ENCODE data around the gene APLP1. TPM values are rescaled to one million over a fixed set of nuclear protein-coding genes. Genes with fewer than 3 reads are reported as not detected.

APLP1 gene
- polyA plus RNA-seq, 1 donor from 2014 or later: 407 TPM

DNA sequence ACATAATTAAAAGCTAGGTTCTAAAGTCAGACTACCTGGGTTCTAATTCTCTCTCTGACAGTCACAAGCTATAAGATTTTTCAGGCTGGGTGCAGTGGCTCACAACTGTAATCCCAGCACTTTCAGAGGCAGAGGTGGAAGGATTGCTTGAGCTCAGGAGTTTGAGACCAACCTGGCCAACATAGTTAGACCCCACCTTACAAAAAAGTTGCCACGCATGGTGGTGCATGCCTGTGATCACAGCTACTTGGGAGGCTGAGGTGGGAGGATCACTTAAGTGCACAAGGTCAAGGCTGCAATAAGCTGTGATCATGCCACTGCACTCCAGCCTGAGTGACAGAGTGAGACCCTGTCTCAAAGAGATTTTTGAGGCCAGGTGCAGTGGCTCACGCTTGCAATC is 26.0 kb downstream of the APLP1 start:
- H3K9me2 ChIP-seq (ENCODE audit: insufficient read depth, low read length): no peaks in the 10 kb centered on the region
- H3F3A ChIP-seq (ENCODE audit: insufficient read depth, low read length, poor library complexity, severe bottlenecking): no peaks in the 10 kb centered on the region
- no peaks in the 10 kb centered on the region for H3K9me3 ChIP-seq (ENCODE audit: low read length)
- H3K4me3 ChIP-seq (ENCODE audit: low read length): no peak overlapping the region
- H3K36me3 ChIP-seq (ENCODE audit: insufficient read depth, low read length): no peaks in the 10 kb centered on the region
- H3K27me3 ChIP-seq (ENCODE audit: insufficient read depth, low read depth, low read length): no peaks in the 10 kb centered on the region
- H3K4me2 ChIP-seq (ENCODE audit: low read length): no peak overlapping the region
- H3K27ac ChIP-seq (ENCODE audit: low read length): no peak overlapping the region
- no peaks in the 10 kb centered on the region for H4K20me1 ChIP-seq (ENCODE audit: insufficient read depth)
- no peak overlapping the region for H3K9ac ChIP-seq (ENCODE audit: low read length)
- H2AFZ ChIP-seq (ENCODE audit: low read depth, low read length): no peak overlapping the region
- peaks cover 3% of the 10 kb centered on the region for H3K79me2 ChIP-seq (replicated peaks; ENCODE audit: insufficient read depth, low read length)
- no peak for TF ChIP-seq POLR2AphosphoS5 (IDR thresholded peaks at IDR 0.05)
- no peak for TF ChIP-seq EP300 (conservative IDR thresholded peaks at IDR 0.05; ENCODE audit: poor library complexity, severe bottlenecking)
- no peak for TF ChIP-seq CTCF (IDR thresholded peaks at IDR 0.05; ENCODE audit: poor library complexity, severe bottlenecking)
- TF ChIP-seq TAF1 (IDR thresholded peaks at IDR 0.05; ENCODE audit: low read depth): no peak
- no peak for TF ChIP-seq MXI1 (conservative IDR thresholded peaks at IDR 0.05; ENCODE audit: poor library complexity, severe bottlenecking)
- no peak for TF ChIP-seq EZH2 (IDR thresholded peaks at IDR 0.05; ENCODE audit: borderline replicate concordance, insufficient read depth, low read length, poor library complexity, severe bottlenecking)
- TF ChIP-seq RAD21 (conservative IDR thresholded peaks at IDR 0.05): no peak
- TF ChIP-seq REST (IDR thresholded peaks at IDR 0.05; ENCODE audit: borderline replicate concordance): no peak

DNA sequence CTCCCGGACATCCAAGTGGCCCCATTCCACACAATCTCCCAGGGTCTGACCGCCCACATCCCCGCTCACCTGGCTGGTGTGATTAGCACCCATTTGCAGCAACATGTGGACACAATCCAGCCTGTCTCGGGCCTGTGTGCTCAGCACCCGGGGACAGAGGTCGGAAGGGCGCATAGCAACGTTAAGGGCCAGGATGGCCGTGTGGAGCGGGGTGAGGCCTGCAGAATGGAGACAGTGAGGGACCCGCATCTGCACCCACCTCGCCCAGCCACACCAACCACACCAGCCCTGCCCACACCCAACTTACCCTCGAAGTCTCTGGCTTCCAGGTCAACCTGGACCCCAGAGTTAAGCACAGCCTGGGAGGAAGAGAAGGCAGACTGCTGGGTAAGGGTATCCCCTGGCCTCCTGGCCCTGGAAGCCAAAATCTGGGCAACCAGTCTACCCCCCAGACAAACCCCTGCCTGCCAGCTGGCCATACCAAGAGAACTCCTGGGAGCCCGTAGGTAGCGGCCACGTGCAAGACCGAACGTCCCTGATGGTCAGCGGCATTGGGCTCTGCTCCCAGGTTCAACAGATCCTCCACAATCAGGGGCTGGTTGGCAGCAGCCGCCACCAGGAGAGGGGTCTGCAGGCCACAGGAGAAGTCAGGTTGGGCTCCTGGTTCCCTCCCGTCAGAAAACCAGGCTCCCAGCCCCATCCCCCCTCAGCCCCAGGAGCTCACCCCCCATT is 27.7 kb downstream of the APLP1 start:
- no peaks in the 10 kb centered on the region for H3F3A ChIP-seq (ENCODE audit: insufficient read depth, low read length, poor library complexity, severe bottlenecking)
- no peak overlapping the region for H2AFZ ChIP-seq (ENCODE audit: low read depth, low read length)
- no peaks in the 10 kb centered on the region for H4K20me1 ChIP-seq (ENCODE audit: insufficient read depth)
- no peak overlapping the region for H3K4me2 ChIP-seq (ENCODE audit: low read length)
- H3K27me3 ChIP-seq (ENCODE audit: insufficient read depth, low read depth, low read length): no peaks in the 10 kb centered on the region
- H3K36me3 ChIP-seq (ENCODE audit: insufficient read depth, low read length): no peaks in the 10 kb centered on the region
- H3K27ac ChIP-seq (ENCODE audit: low read length): no peak overlapping the region
- H3K9ac ChIP-seq (ENCODE audit: low read length): no peak overlapping the region
- no peak for TF ChIP-seq RAD21 (conservative IDR thresholded peaks at IDR 0.05)
- no peak for TF ChIP-seq REST (IDR thresholded peaks at IDR 0.05; ENCODE audit: borderline replicate concordance)
- TF ChIP-seq CTCF (IDR thresholded peaks at IDR 0.05; ENCODE audit: poor library complexity, severe bottlenecking): no peak
- no peak for TF ChIP-seq MXI1 (conservative IDR thresholded peaks at IDR 0.05; ENCODE audit: poor library complexity, severe bottlenecking)
- no peak for TF ChIP-seq POLR2AphosphoS5 (IDR thresholded peaks at IDR 0.05)
- no peak for TF ChIP-seq EP300 (conservative IDR thresholded peaks at IDR 0.05; ENCODE audit: poor library complexity, severe bottlenecking)
- TF ChIP-seq EZH2 (IDR thresholded peaks at IDR 0.05; ENCODE audit: borderline replicate concordance, insufficient read depth, low read length, poor library complexity, severe bottlenecking): no peak
- no peak for TF ChIP-seq SMC3 (conservative IDR thresholded peaks at IDR 0.05; ENCODE audit: poor library complexity)
- TF ChIP-seq TAF1 (IDR thresholded peaks at IDR 0.05; ENCODE audit: low read depth): no peak
- H3K9me3 ChIP-seq (ENCODE audit: low read length): no peaks in the 10 kb centered on the region
- no peaks in the 10 kb centered on the region for H3K9me2 ChIP-seq (ENCODE audit: insufficient read depth, low read length)
- no peak overlapping the region for H3K4me3 ChIP-seq (ENCODE audit: low read length)
- peaks cover 3% of the 10 kb centered on the region for H3K79me2 ChIP-seq (replicated peaks; ENCODE audit: insufficient read depth, low read length)
